ENCODE measurements around the gene PABPC3.

DNA sequence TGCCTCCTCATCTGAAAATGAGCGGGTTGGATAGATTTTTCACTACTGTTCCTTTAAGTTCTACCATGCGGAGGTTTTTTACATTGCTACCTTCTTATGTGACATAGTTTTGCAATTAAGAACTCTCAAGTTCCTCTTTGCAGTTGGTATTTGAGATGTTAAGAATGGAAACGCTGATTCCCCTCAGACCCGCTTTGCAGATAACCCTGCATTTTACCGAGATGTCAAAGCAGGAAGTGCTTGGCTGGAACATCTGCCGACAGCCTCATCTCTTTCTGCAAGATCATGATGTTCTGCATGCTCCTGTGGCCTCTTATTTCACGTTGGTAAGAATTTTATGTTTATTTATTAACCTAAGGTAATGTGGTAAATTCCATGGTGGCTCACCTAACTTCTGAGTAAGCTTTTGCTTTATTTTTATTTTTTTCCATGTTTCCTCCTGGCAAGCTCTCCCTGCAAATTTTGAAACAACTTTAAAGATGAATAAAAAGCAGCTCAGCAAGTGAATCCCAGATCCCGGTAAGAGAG lies 22.5 kb downstream of the PABPC3 start:
- TF ChIP-seq, protein P1, sequence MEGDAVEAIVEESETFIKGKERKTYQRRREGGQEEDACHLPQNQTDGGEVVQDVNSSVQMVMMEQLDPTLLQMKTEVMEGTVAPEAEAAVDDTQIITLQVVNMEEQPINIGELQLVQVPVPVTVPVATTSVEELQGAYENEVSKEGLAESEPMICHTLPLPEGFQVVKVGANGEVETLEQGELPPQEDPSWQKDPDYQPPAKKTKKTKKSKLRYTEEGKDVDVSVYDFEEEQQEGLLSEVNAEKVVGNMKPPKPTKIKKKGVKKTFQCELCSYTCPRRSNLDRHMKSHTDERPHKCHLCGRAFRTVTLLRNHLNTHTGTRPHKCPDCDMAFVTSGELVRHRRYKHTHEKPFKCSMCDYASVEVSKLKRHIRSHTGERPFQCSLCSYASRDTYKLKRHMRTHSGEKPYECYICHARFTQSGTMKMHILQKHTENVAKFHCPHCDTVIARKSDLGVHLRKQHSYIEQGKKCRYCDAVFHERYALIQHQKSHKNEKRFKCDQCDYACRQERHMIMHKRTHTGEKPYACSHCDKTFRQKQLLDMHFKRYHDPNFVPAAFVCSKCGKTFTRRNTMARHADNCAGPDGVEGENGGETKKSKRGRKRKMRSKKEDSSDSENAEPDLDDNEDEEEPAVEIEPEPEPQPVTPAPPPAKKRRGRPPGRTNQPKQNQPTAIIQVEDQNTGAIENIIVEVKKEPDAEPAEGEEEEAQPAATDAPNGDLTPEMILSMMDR (IDR thresholded peaks at IDR 0.05) = no peak
- no peak for TF ChIP-seq POLR2A (IDR thresholded peaks at IDR 0.05)
